Transverse colon (tissue), 4 donors: ENCODE measurements around the gene PRL. TPM values are rescaled to one million over a fixed set of nuclear protein-coding genes. Genes with fewer than 3 reads are reported as not detected.

Source experiments
- DNase-seq: peaks from one replicate; pipeline ENCODE4 v3.0.0-alpha.2; 2019
- H3K27ac ChIP-seq, 4 donors: fragments of 200-600 bp; sonication (generic); 2 replicates each; pipeline ENCODE4 v1.5.1; 2016 to 2018; ENCODE audit warnings: inconsistent platforms in 4 of 4
- H3K27me3 ChIP-seq: fragments of 200-600 bp; sonication (generic); 2 replicates; pipeline ENCODE4 v1.5.1; 2017; ENCODE audit warnings: inconsistent platforms
- H3K36me3 ChIP-seq, 4 donors: fragments of 200-600 bp; sonication (generic); 2 replicates each; pipeline ENCODE4 v1.5.1; 2017 to 2019; ENCODE audit warnings: inconsistent platforms in 4 of 4
- H3K4me1 ChIP-seq, 4 donors: fragments of 200-600 bp; sonication (generic); 2 replicates each; pipeline ENCODE4 v1.5.1; 2017 to 2020; ENCODE audit warnings: inconsistent platforms in 4 of 4
- H3K4me3 ChIP-seq, 4 donors: fragments of 200-600 bp; sonication (generic); 1 replicate in 1 of 4; 2 replicates in 3 of 4; pipeline versions ENCODE4 v1.5.1 to v1.6.1; 2017 to 2019; ENCODE audit warnings: inconsistent platforms in 4 of 4
- H3K9me3 ChIP-seq, 2 donors: fragments of 200-600 bp; sonication (generic); 2 replicates each; pipeline ENCODE4 v1.5.1; 2017 to 2019; ENCODE audit warnings: inconsistent platforms in 2 of 2
- EP300 ChIP-seq: sonication (generic); formaldehyde crosslinking; IDR thresholded peaks from one replicate; pipeline ENCODE4 v1.6.1; 2017; ENCODE audit warnings: antibody characterized with exemption, low read depth
- POLR2A ChIP-seq: fragments of 450-650 bp; IDR thresholded peaks from one replicate; pipeline ENCODE4 v1.6.1; 2016; ENCODE audit warnings: antibody characterized with exemption, mild to moderate bottlenecking, moderate library complexity
- POLR2AphosphoS5 ChIP-seq, 3 donors: sonication (generic); formaldehyde crosslinking; IDR thresholded peaks; one replicate each; pipeline ENCODE4 v1.6.1; 2016; ENCODE audit warnings: antibody characterized with exemption in 3 of 3
- WGBS, 2 donors: methylation state at CpG; one replicate each; pipeline ENCODE4 v1.1.5; 2018; ENCODE audit warnings: low coverage in 1 of 2; 5-methylcytosine and 5-hydroxymethylcytosine counted together
- in situ Hi-C, 4 donors: fragments of 200-750 bp; cut with MboI; loops; one replicate each; pipeline versions ENCODE4 v1.15.0 to v1.15.1; 2017; ENCODE audit warnings: low sequenced_read_pairs in 3 of 4, low pct_ligation_motif_present in 1 of 4, low pct_unique_long_range_greater_than_20kb in 1 of 4
- intact Hi-C: fragments of 100-400 bp; cut with DNase I; formaldehyde crosslinking; loops from one replicate; pipeline ENCODE4 v1.15.1; 2023; ENCODE audit warnings: low total_unique reads
- total RNA-seq, 4 donors: library from RNA; depleted of rRNA; stranded (reverse); fragments of >200 nt; gene quantifications; one replicate each; pipeline ENCODE4 v1.1.0, GENCODE V29; 2016
- TF ChIP-seq, protein P1 (sequence below), 5 experiments: fragments of 200-600 bp in 3 of 5; fragments of 450-650 bp in 2 of 5; sonication (generic) in 3 of 5; IDR thresholded peaks; 1 replicate in 2 of 5; 2 replicates in 3 of 5; pipeline ENCODE4 v1.5.1; 2016 to 2017; ENCODE audit warnings: antibody characterized with exemption in 5 of 5, inconsistent platforms in 3 of 5, mild to moderate bottlenecking in 2 of 5, moderate library complexity in 1 of 5

PRL gene
- total RNA-seq: not detected

DNA sequence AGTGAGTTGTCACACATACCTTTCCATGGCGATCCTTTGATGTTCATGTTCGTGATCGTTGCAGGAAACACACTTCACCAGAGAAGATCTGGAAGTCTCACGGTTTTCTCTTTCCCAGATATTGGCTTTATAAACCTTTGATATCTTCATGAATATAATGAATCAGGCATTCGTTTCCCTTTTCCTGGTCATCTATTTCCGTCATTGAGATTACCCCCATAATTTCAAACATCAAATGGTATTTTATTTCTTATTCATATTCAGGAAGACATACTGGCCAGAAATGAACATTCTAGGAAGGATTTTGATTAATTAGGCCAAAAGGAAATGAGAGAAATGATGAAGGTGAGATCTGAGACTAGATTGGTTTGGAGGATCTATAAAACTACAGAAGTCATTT lies at the start of gene PRL:
PRL (minus strand) TSS at position 101 of the 400 bp plus-strand sequence; CDS start at position 47, 54 bp downstream.
- no peaks in the 10 kb centered on the region for H3K27me3 ChIP-seq
- TF ChIP-seq EP300 (no peak), POLR2A (no peak), POLR2AphosphoS5 (IDR thresholded peaks at IDR 0.05) (no peak)
- TF ChIP-seq, protein P1, sequence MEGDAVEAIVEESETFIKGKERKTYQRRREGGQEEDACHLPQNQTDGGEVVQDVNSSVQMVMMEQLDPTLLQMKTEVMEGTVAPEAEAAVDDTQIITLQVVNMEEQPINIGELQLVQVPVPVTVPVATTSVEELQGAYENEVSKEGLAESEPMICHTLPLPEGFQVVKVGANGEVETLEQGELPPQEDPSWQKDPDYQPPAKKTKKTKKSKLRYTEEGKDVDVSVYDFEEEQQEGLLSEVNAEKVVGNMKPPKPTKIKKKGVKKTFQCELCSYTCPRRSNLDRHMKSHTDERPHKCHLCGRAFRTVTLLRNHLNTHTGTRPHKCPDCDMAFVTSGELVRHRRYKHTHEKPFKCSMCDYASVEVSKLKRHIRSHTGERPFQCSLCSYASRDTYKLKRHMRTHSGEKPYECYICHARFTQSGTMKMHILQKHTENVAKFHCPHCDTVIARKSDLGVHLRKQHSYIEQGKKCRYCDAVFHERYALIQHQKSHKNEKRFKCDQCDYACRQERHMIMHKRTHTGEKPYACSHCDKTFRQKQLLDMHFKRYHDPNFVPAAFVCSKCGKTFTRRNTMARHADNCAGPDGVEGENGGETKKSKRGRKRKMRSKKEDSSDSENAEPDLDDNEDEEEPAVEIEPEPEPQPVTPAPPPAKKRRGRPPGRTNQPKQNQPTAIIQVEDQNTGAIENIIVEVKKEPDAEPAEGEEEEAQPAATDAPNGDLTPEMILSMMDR (IDR thresholded peaks at IDR 0.05): no peak
- H3K27ac ChIP-seq: no peak within 1 kb of the TSS
- WGBS, 2 donors: 89 to 93% methylated on average over 2 to 6 of the region's 6 CpGs
- H3K4me3 ChIP-seq: no peak within 1 kb of the TSS
- no peaks in the 10 kb centered on the region for H3K4me1 ChIP-seq
- H3K36me3 ChIP-seq: no peaks in the 10 kb centered on the region
- in situ Hi-C loops: no loop called here
- H3K9me3 ChIP-seq: no peaks in the 10 kb centered on the region
- intact Hi-C loops: no loop called here
- no peak for DNase-seq

DNA sequence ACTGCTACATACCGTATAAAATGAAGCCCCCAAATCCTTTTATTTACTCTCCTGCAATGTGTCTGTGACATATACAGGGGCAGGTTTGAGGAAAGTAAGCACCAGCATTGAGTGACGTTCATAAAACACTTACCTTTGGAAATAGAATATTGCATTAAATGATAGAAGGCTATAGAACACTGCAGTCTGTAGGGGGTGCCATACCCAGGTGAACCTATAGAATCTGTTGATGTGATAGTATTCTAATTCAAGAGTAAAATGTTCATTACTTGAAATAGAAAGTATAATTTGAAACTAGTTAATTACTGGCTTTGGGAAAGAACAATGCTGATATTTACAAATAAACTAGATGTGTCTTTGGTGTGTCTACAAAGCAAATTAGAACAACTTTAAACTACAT lies 47.0 kb upstream of the PRL start:
- Histone ChIP-seq H3K36me3 (no peaks in the 10 kb centered on the region), H3K27me3 (no peaks in the 10 kb centered on the region), H3K27ac (no peak overlapping the region), H3K9me3 (no peaks in the 10 kb centered on the region), H3K4me1 (no peaks in the 10 kb centered on the region), H3K4me3 (no peak overlapping the region)
- intact Hi-C loops (no loop called here), in situ Hi-C loops (no loop called here)
- 66 to 90% methylated on average over 2 of the region's 2 CpGs for WGBS, 2 donors
- TF ChIP-seq POLR2A (no peak), POLR2AphosphoS5 (IDR thresholded peaks at IDR 0.05) (no peak), EP300 (no peak)
- TF ChIP-seq, protein P1 (IDR thresholded peaks at IDR 0.05): no peak
- no peak for DNase-seq

DNA sequence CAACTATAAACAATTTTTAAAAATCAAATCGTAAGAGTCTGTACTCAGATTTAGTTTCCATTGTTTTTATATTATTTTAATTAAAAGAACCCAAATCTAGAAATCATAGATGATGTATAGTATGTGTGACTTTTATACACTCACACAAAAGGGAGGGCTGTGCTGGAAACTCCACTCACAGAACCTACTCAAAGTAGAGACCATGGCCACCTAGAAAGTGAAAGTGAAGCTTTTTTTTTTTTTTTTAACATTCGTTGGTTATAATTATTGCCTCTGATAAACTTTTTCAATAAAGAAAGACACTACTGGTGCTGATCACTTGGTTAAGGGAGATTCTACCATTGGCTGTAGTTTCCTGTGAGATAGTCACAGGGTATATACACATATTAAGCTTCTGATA lies 37.9 kb upstream of the PRL start:
- 50 to 57% methylated on average over 2 of the region's 2 CpGs for WGBS, 2 donors
- H3K36me3 ChIP-seq: no peaks in the 10 kb centered on the region
- no peaks in the 10 kb centered on the region for H3K9me3 ChIP-seq
- TF ChIP-seq, protein P1 (IDR thresholded peaks at IDR 0.05): no peak
- TF ChIP-seq EP300: no peak
- TF ChIP-seq POLR2AphosphoS5 (IDR thresholded peaks at IDR 0.05): no peak
- TF ChIP-seq POLR2A: no peak
- H3K4me3 ChIP-seq: no peak overlapping the region
- no peaks in the 10 kb centered on the region for H3K4me1 ChIP-seq
- in situ Hi-C loops (no loop called here), intact Hi-C loops (no loop called here)
- H3K27ac ChIP-seq: no peak overlapping the region
- DNase-seq: no peak
- no peaks in the 10 kb centered on the region for H3K27me3 ChIP-seq

DNA sequence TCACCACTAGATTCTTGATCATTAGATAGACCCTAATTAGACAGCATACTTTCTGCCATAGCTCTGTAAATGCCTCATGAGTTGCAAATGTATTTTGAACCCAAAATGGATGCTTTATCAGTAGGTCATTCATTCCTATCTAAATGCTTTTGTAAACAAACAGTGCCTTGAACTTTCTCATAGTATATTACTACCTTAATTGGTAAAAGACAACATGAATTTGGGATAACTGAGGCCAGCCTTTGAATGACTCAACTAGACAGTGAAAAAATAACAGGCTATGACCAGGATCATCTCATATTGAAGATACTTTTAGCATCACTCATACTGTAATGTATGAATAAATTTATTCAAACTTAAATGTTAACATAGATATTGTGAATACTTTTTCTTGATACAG lies 37.0 kb upstream of the PRL start:
- Histone ChIP-seq H3K9me3 (no peaks in the 10 kb centered on the region), H3K4me3 (no peak overlapping the region), H3K27me3 (no peaks in the 10 kb centered on the region), H3K27ac (no peak overlapping the region), H3K36me3 (no peaks in the 10 kb centered on the region), H3K4me1 (no peaks in the 10 kb centered on the region)
- in situ Hi-C loops: no loop called here
- intact Hi-C loops: no loop called here
- no peak for TF ChIP-seq POLR2A
- TF ChIP-seq EP300: no peak
- TF ChIP-seq, protein P1 (IDR thresholded peaks at IDR 0.05): no peak
- TF ChIP-seq POLR2AphosphoS5 (IDR thresholded peaks at IDR 0.05): no peak
- DNase-seq: no peak
